Measurements from ENCODE around the gene ATP2A2.

ATP2A2 gene

DNA sequence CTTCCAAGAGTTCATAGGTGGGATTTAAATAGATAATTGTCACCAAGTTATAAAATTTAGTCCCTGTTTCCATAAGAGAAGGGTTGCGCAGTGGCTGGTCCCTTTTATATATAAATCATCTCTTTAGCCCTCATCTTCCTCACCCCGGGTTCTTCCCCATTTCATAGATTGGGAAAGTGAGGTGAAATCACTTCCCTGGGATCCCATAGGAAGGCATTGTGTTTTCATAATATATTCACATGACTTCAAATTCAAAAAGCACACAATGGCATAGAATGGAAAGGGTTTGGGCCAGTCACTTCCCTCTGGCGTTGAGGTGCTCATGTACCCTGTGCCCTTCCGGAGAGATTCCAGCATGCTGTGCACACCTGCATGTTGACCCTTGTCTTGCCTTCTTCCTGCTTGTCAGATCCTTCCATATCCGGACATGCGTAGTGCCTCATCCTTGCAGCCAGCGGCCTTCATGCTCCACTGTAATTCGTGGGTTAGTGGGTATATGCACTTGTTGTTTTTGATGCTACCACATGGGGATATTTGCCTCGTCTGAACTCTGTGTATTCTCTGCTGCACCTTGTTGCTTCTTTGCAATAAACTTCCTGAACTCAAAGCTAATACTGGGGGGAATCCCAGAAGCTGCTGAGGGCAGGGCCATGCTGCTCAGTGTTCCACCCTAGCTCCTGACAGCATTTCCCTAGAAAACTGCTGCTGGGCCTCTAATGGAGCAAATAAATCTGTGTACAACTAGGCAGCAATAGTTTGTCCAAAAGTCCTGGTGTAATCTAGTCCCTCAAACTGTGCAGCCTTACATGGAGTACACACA is 62.9 kb downstream of the ATP2A2 start:
- peaks cover 100% of the 10 kb centered on the region for H3K36me3 ChIP-seq (ENCODE audit: control insufficient read depth, insufficient read depth, low read length)
- no peaks in the 10 kb centered on the region for H3K4me1 ChIP-seq (ENCODE audit: control insufficient read depth, insufficient read depth, low read length)
- no peak overlapping the region for H3K27ac ChIP-seq (ENCODE audit: low read depth, low read length)

GRCh38 chr12:110344657-110345056 is 63.6 kb downstream of the ATP2A2 start:
- no peak overlapping the region for H3K27ac ChIP-seq (ENCODE audit: low read depth, low read length)
- H3K9me3 ChIP-seq (ENCODE audit: control insufficient read depth, insufficient read depth, low read depth, low read length), result no peaks in the 10 kb centered on the region
- H3K27me3 ChIP-seq (ENCODE audit: control insufficient read depth, insufficient read depth, low read length), result no peaks in the 10 kb centered on the region
- no peaks in the 10 kb centered on the region for H3K4me1 ChIP-seq (ENCODE audit: control insufficient read depth, insufficient read depth, low read length)
- peaks cover 100% of the 10 kb centered on the region for H3K36me3 ChIP-seq (ENCODE audit: control insufficient read depth, insufficient read depth, low read length)
- no peak overlapping the region for H3K9ac ChIP-seq (ENCODE audit: low read length)
- no peak overlapping the region for H3K4me3 ChIP-seq (ENCODE audit: low read depth, low read length)

More for the DNA sequence above, 62.9 kb downstream of the ATP2A2 start:
- no peaks in the 10 kb centered on the region for H3K9me3 ChIP-seq (ENCODE audit: control insufficient read depth, insufficient read depth, low read depth, low read length)
- H3K27me3 ChIP-seq (ENCODE audit: control insufficient read depth, insufficient read depth, low read length), result no peaks in the 10 kb centered on the region
- no peak overlapping the region for H3K9ac ChIP-seq (ENCODE audit: low read length)
- H3K4me3 ChIP-seq (ENCODE audit: low read depth, low read length), result no peak overlapping the region

DNA sequence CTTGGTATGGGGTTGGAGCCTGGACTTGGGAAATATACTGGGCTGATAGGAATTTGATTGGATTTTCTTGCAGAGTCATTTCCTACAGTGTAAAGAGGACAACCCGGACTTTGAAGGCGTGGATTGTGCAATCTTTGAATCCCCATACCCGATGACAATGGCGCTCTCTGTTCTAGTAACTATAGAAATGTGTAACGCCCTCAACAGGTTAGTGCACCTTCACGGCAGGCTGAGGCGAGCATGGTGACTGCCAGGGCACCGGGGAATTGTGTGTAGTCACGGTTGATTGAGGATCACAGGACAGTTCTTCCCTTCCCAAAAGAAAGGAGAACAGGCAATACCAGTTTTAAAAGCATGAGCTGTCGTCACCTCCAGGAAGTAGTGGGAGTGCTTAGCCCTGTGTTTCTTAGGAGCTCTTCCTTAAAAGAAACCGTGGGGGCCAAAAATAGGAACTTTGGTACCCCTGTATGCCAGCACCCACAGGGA is 64.2 kb downstream of the ATP2A2 start:
- H3K9me3 ChIP-seq (ENCODE audit: control insufficient read depth, insufficient read depth, low read depth, low read length), result no peaks in the 10 kb centered on the region
- H3K27me3 ChIP-seq (ENCODE audit: control insufficient read depth, insufficient read depth, low read length), result no peaks in the 10 kb centered on the region
- no peaks in the 10 kb centered on the region for H3K4me1 ChIP-seq (ENCODE audit: control insufficient read depth, insufficient read depth, low read length)
- no peak overlapping the region for H3K27ac ChIP-seq (ENCODE audit: low read depth, low read length)
- no peak overlapping the region for H3K9ac ChIP-seq (ENCODE audit: low read length)
- H3K36me3 ChIP-seq (ENCODE audit: control insufficient read depth, insufficient read depth, low read length), result peaks cover 100% of the 10 kb centered on the region
- H3K4me3 ChIP-seq (ENCODE audit: low read depth, low read length), result no peak overlapping the region

GRCh38 chr12:110345963-110346362 is 64.9 kb downstream of the ATP2A2 start:
- Histone ChIP-seq H3K9me3 (ENCODE audit: control insufficient read depth, insufficient read depth, low read depth, low read length) (no peaks in the 10 kb centered on the region), H3K4me1 (ENCODE audit: control insufficient read depth, insufficient read depth, low read length) (no peaks in the 10 kb centered on the region), H3K9ac (ENCODE audit: low read length) (no peak overlapping the region), H3K36me3 (ENCODE audit: control insufficient read depth, insufficient read depth, low read length) (peaks cover 100% of the 10 kb centered on the region), H3K27me3 (ENCODE audit: control insufficient read depth, insufficient read depth, low read length) (no peaks in the 10 kb centered on the region), H3K4me3 (ENCODE audit: low read depth, low read length) (no peak overlapping the region), H3K27ac (ENCODE audit: low read depth, low read length) (no peak overlapping the region)

DNA sequence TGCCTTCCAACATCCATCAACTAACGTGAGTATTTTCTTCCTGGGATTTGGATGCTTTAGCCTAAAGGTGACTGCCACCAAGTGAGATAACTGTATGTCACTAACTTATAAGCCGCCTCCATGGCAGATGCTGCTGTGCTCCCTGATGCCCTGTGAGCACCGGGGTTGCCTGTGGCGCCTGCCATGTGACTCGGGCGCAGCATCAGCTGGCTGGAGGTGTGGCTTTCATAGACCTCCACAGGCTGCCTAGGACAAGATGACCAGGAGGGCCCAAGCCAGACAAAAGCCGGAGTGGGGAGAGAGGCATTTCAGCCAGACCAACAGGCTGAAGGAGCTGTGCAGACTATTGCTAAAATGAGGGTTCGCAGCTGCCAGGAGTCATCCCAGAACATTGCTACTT is 66.7 kb downstream of the ATP2A2 start:
- no peaks in the 10 kb centered on the region for H3K4me1 ChIP-seq (ENCODE audit: control insufficient read depth, insufficient read depth, low read length)
- H3K9ac ChIP-seq (ENCODE audit: low read length), result no peak overlapping the region
- peaks cover 86% of the 10 kb centered on the region for H3K36me3 ChIP-seq (ENCODE audit: control insufficient read depth, insufficient read depth, low read length)
- H3K27ac ChIP-seq (ENCODE audit: low read depth, low read length), result no peak overlapping the region
- H3K9me3 ChIP-seq (ENCODE audit: control insufficient read depth, insufficient read depth, low read depth, low read length), result no peaks in the 10 kb centered on the region
- no peak overlapping the region for H3K4me3 ChIP-seq (ENCODE audit: low read depth, low read length)
- H3K27me3 ChIP-seq (ENCODE audit: control insufficient read depth, insufficient read depth, low read length), result no peaks in the 10 kb centered on the region

GRCh38 chr12:110348431-110349059 is 67.5 kb downstream of the ATP2A2 start:
- H3K27me3 ChIP-seq (ENCODE audit: control insufficient read depth, insufficient read depth, low read length), result no peaks in the 10 kb centered on the region
- H3K4me1 ChIP-seq (ENCODE audit: control insufficient read depth, insufficient read depth, low read length), result no peaks in the 10 kb centered on the region
- peaks cover 78% of the 10 kb centered on the region for H3K36me3 ChIP-seq (ENCODE audit: control insufficient read depth, insufficient read depth, low read length)
- H3K9me3 ChIP-seq (ENCODE audit: control insufficient read depth, insufficient read depth, low read depth, low read length), result no peaks in the 10 kb centered on the region
- H3K27ac ChIP-seq (ENCODE audit: low read depth, low read length), result no peak overlapping the region
- H3K4me3 ChIP-seq (ENCODE audit: low read depth, low read length), result no peak overlapping the region
- H3K9ac ChIP-seq (ENCODE audit: low read length), result no peak overlapping the region

- H3K9ac ChIP-seq (ENCODE audit: low read length), result no peak overlapping the region
- no peaks in the 10 kb centered on the region for H3K4me1 ChIP-seq (ENCODE audit: control insufficient read depth, insufficient read depth, low read length)
- H3K27me3 ChIP-seq (ENCODE audit: control insufficient read depth, insufficient read depth, low read length), result no peaks in the 10 kb centered on the region
- no peak overlapping the region for H3K27ac ChIP-seq (ENCODE audit: low read depth, low read length)
- H3K9me3 ChIP-seq (ENCODE audit: control insufficient read depth, insufficient read depth, low read depth, low read length), result no peaks in the 10 kb centered on the region
- H3K36me3 ChIP-seq (ENCODE audit: control insufficient read depth, insufficient read depth, low read length), result peaks cover 73% of the 10 kb centered on the region
- no peak overlapping the region for H3K4me3 ChIP-seq (ENCODE audit: low read depth, low read length)
Observed at GRCh38 chr12:110349096-110349495, 68.0 kb downstream of the ATP2A2 start.

- no peaks in the 10 kb centered on the region for H3K4me1 ChIP-seq (ENCODE audit: control insufficient read depth, insufficient read depth, low read length)
- H3K27ac ChIP-seq (ENCODE audit: low read depth, low read length), result no peak overlapping the region
- no peak overlapping the region for H3K9ac ChIP-seq (ENCODE audit: low read length)
- peaks cover 67% of the 10 kb centered on the region for H3K36me3 ChIP-seq (ENCODE audit: control insufficient read depth, insufficient read depth, low read length)
- no peak overlapping the region for H3K4me3 ChIP-seq (ENCODE audit: low read depth, low read length)
- H3K27me3 ChIP-seq (ENCODE audit: control insufficient read depth, insufficient read depth, low read length), result no peaks in the 10 kb centered on the region
- no peaks in the 10 kb centered on the region for H3K9me3 ChIP-seq (ENCODE audit: control insufficient read depth, insufficient read depth, low read depth, low read length)
Observed at GRCh38 chr12:110349514-110350151, 68.6 kb downstream of the ATP2A2 start.

DNA sequence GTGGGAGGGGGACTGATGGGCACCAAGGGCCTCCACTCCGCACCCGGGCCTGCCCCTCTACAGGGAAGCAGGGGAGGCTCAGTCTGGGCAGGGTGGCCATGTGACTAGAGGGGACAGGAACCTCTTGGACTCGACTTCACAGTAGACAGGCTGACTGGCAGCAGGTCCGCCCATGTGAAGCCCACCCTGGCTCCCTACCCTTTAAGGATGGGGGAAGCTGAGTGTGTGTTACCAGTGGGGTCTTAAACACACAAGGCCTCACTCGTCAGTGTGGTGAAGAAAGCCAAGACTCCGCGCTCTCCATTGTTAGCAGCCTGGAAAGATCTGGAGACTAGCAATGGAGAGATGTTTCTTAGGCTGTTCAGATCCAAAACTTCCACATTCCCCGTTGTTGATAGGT is 70.1 kb downstream of the ATP2A2 start:
- H3K27ac ChIP-seq (ENCODE audit: low read depth, low read length), result no peak overlapping the region
- H3K9me3 ChIP-seq (ENCODE audit: control insufficient read depth, insufficient read depth, low read depth, low read length), result no peaks in the 10 kb centered on the region
- H3K4me1 ChIP-seq (ENCODE audit: control insufficient read depth, insufficient read depth, low read length), result no peaks in the 10 kb centered on the region
- H3K4me3 ChIP-seq (ENCODE audit: low read depth, low read length), result no peak overlapping the region
- no peaks in the 10 kb centered on the region for H3K27me3 ChIP-seq (ENCODE audit: control insufficient read depth, insufficient read depth, low read length)
- H3K36me3 ChIP-seq (ENCODE audit: control insufficient read depth, insufficient read depth, low read length), result peaks cover 52% of the 10 kb centered on the region
- H3K9ac ChIP-seq (ENCODE audit: low read length), result no peak overlapping the region

GRCh38 chr12:110352401-110352800 is 71.4 kb downstream of the ATP2A2 start:
- no peaks in the 10 kb centered on the region for H3K27me3 ChIP-seq (ENCODE audit: control insufficient read depth, insufficient read depth, low read length)
- H3K36me3 ChIP-seq (ENCODE audit: control insufficient read depth, insufficient read depth, low read length), result peaks cover 40% of the 10 kb centered on the region
- H3K9ac ChIP-seq (ENCODE audit: low read length), result no peak overlapping the region
- H3K9me3 ChIP-seq (ENCODE audit: control insufficient read depth, insufficient read depth, low read depth, low read length), result no peaks in the 10 kb centered on the region
- H3K27ac ChIP-seq (ENCODE audit: low read depth, low read length), result no peak overlapping the region
- no peak overlapping the region for H3K4me3 ChIP-seq (ENCODE audit: low read depth, low read length)
- no peaks in the 10 kb centered on the region for H3K4me1 ChIP-seq (ENCODE audit: control insufficient read depth, insufficient read depth, low read length)
